Right atrium auricular region (tissue), 2 donors: ENCODE data around the gene RAI1. TPM values are rescaled to one million over a fixed set of nuclear protein-coding genes. Genes with fewer than 3 reads are reported as not detected.

Experiments used
- DNase-seq: peaks from one replicate; pipeline ENCODE4 v3.0.0-alpha.2; 2019; ENCODE audit warnings: low spot score
- H3K27ac ChIP-seq, 2 donors: fragments of 200-600 bp; sonication (generic); 1 replicate in 1 of 2; 2 replicates in 1 of 2; pipeline ENCODE4 v1.5.1; 2016 to 2019
- H3K27me3 ChIP-seq, 2 donors: fragments of 200-600 bp; sonication (generic); one replicate each; pipeline versions ENCODE4 v1.5.1 to v1.6.0; 2017 to 2019
- H3K36me3 ChIP-seq: fragments of 200-600 bp; sonication (generic); one replicate; pipeline ENCODE4 v1.5.1; 2016
- H3K4me1 ChIP-seq, 2 donors: fragments of 200-600 bp; sonication (generic); one replicate each; pipeline versions ENCODE4 v1.5.1 to v1.6.0; 2017 to 2019
- H3K4me3 ChIP-seq, 2 donors: fragments of 200-600 bp; sonication (generic); 1 replicate in 1 of 2; 2 replicates in 1 of 2; pipeline ENCODE4 v1.5.1; 2017 to 2019; ENCODE audit warnings: mild to moderate bottlenecking in 1 of 2, moderate library complexity in 1 of 2
- H3K9me3 ChIP-seq, 2 donors: fragments of 200-600 bp; sonication (generic); one replicate each; pipeline ENCODE4 v1.5.1; 2019
- CTCF ChIP-seq, 2 donors: fragments of 200-600 bp; sonication (generic); IDR thresholded peaks; one replicate each; pipeline ENCODE4 v1.5.1; 2019; ENCODE audit warnings: antibody characterized with exemption in 2 of 2
- total RNA-seq, 2 donors: library from RNA; depleted of rRNA; stranded (reverse); fragments of >200 nt; gene quantifications; one replicate each; pipeline ENCODE4 v1.1.0, GENCODE V29; 2016

The RAI1 gene
- total RNA-seq, 2 donors from 2014 or later, result 23.8 to 24.9 TPM

DNA sequence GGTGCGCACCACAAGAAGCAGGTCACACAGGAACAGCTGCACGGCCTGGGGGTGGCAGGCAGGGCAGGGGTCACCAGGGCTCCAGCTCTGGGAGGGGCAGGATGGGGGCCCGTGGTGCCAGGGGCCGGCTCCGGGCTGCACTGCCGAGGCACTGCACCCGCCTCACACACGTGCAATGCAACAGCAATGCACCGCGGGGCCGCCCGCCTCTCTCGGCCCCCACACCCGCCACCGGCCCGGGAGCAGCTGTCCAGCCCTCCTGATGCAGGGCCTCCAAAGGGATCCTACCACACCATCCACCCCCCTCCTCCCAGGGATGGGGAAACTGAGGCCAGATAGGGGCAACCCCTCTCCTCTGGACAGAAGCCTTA, 132.5 kb downstream of the RAI1 start:
- H3K4me1 ChIP-seq, result peaks cover 0 to 75% of the 10 kb centered on the region in 2 donors
- H3K36me3 ChIP-seq, result peaks cover 42% of the 10 kb centered on the region
- no peak for DNase-seq
- no peak for TF ChIP-seq CTCF (IDR thresholded peaks at IDR 0.05)
- no peak overlapping the region for H3K4me3 ChIP-seq
- no peaks in the 10 kb centered on the region for H3K9me3 ChIP-seq
- H3K27me3 ChIP-seq, result no peaks in the 10 kb centered on the region
- peak overlapping the region in 1 of 2 donors; percentile 70 for H3K27ac ChIP-seq

- H3K4me3 ChIP-seq, result no peak overlapping the region
- H3K36me3 ChIP-seq, result peaks cover 49% of the 10 kb centered on the region
- TF ChIP-seq CTCF (IDR thresholded peaks at IDR 0.05), result no peak
- no peaks in the 10 kb centered on the region for H3K27me3 ChIP-seq
- H3K27ac ChIP-seq, result peak overlapping the region; percentile 68 to 70
- no peaks in the 10 kb centered on the region for H3K9me3 ChIP-seq
- H3K4me1 ChIP-seq, result peaks cover 0 to 72% of the 10 kb centered on the region in 2 donors
- DNase-seq, result no peak
Measured at GRCh38 chr17:17814162-17815061, 133.2 kb downstream of the RAI1 start.

GRCh38 chr17:17815062-17815406, 133.8 kb downstream of the RAI1 start:
- TF ChIP-seq CTCF (IDR thresholded peaks at IDR 0.05), result no peak
- Histone ChIP-seq H3K36me3 (peaks cover 51% of the 10 kb centered on the region), H3K27ac (peak overlapping the region; percentile 68 to 70), H3K4me3 (no peak overlapping the region), H3K27me3 (no peaks in the 10 kb centered on the region), H3K9me3 (no peaks in the 10 kb centered on the region), H3K4me1 (peaks cover 0 to 72% of the 10 kb centered on the region in 2 donors)
- DNase-seq, result no peak

DNA sequence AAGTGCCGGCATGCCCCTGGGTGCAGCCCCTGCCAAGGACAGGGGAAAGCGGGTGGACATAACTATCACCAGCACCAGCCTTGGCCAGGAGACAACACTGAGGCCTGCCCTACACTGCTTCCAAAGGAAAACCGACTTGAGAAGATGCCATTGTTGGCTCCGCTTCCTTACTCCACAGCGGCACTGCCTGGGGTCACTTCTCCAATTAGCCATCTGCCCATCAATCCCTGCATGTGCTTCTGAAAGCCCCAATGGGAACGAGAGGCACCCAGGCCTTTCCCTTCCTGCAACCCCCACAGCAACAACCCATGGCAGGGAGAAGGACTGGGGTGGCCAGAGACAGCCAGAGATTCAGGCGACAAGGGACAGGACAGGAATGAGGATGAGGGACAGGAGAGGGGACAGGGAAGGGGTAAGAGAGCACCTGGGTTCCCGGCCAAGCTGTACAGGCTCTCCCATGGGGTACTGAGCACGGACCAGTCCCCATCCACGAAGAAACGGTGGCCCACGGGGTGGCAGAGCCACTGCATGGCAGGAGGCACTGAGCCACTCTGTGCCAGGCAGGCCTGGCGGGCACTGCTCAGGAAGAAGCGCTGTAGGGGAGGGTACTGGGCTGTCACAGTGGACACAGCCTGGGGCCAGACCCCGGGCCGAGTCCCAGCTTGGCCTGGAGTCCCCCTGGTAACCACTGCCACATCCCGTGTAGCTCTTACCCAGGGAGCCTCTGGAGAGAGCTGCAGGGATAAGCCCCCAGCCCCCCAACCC, 134.4 kb downstream of the RAI1 start:
- no peak for TF ChIP-seq CTCF (IDR thresholded peaks at IDR 0.05)
- H3K36me3 ChIP-seq, result peaks cover 50% of the 10 kb centered on the region
- H3K4me3 ChIP-seq, result no peak overlapping the region
- H3K4me1 ChIP-seq, result peaks cover 0 to 72% of the 10 kb centered on the region in 2 donors
- H3K27ac ChIP-seq, result peak overlapping the region; percentile 68 to 70
- no peaks in the 10 kb centered on the region for H3K27me3 ChIP-seq
- no peak for DNase-seq
- H3K9me3 ChIP-seq, result no peaks in the 10 kb centered on the region

- Histone ChIP-seq H3K4me3 (no peak overlapping the region), H3K27me3 (no peaks in the 10 kb centered on the region), H3K9me3 (no peaks in the 10 kb centered on the region), H3K36me3 (peaks cover 47% of the 10 kb centered on the region), H3K4me1 (peaks cover 0 to 72% of the 10 kb centered on the region in 2 donors), H3K27ac (peak overlapping the region in 1 of 2 donors; percentile 70)
- DNase-seq, result no peak
- no peak for TF ChIP-seq CTCF (IDR thresholded peaks at IDR 0.05)
Measured at GRCh38 chr17:17816240-17816814, 135.1 kb downstream of the RAI1 start.
